Airway epithelial cell (primary cell): ENCODE results near the gene URAD. TPM values are rescaled to one million over a fixed set of nuclear protein-coding genes. Genes with fewer than 3 reads are reported as not detected.

Source experiments
- total RNA-seq: library from RNA; depleted of rRNA; stranded (reverse); fragments of >200 nt; gene quantifications from 2 replicates; pipeline ENCODE4 v1.2.3, GENCODE V29; 2015

Gene URAD, protein sequence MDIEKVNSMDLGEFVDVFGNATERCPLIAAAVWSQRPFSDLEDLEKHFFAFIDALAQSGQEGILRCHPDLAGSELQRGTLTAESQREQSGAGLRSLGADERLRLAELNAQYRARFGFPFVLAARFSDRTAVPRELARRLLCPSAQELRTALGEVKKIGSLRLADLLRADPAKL
- not detected in 2 replicates for total RNA-seq

GRCh38 chr13:27988520-27988919, at the start of gene URAD:
TSS of gene URAD (minus strand) at chr13:27988693. CDS start at chr13:27988637, 56 bp downstream.

GRCh38 chr13:27969082-27969865, 19.2 kb downstream of the URAD start, which contains the start of gene CDX2:
TSS of gene CDX2 (minus strand) at chr13:27969315. CDS start at chr13:27969006, 309 bp downstream.

Other genes with a start within 250 kb of the URAD start
- not detected in 2 replicates for gene GSX1, start 196.2 kb downstream of the URAD start, total RNA-seq
- not detected in 2 replicates for gene PDX1, start 68.7 kb downstream of the URAD start, total RNA-seq
- not detected in 2 replicates for gene CDX2, start 19.4 kb downstream of the URAD start, total RNA-seq
- gene FLT3, start 111.9 kb upstream of the URAD start, total RNA-seq, result not detected in 2 replicates
- 12.2 and 15.1 TPM in 2 replicates for gene PAN3, start 149.9 kb upstream of the URAD start, total RNA-seq